IMR-90 (cell line): ENCODE measurements around the gene SF3A1. TPM values are rescaled to one million over a fixed set of nuclear protein-coding genes. Genes with fewer than 3 reads are reported as not detected.

Experiments
- ATAC-seq: fragments of 200-7000 bp; cut with Tn5 transposase; 2 replicates; pipeline ENCODE4 v1.9.1; 2020; ENCODE audit warnings: low read depth, mild to moderate bottlenecking, moderate library complexity
- BruUV-seq: library from RNA; stranded (reverse); fragments of 400-500 nt; replicated peaks from 2 replicates; lab custom pipeline; 2021; lab: Mats Ljungman, UMichigan
- CTCF ChIA-PET: fragments of 300-600 bp; formaldehyde crosslinking; extraction: SDS; loops from one replicate; lab custom pipeline; 2021; ENCODE audit warnings: antibody characterized with exemption; lab: Yijun Ruan, JAX
- POLR2A ChIA-PET: fragments of 300-600 bp; sonication (Branson Sonifier 250); formaldehyde crosslinking; loops from one replicate; lab custom pipeline; 2022; ENCODE audit warnings: antibody characterized with exemption; ENCODE audit not compliant: unreplicated experiment; lab: Charles Lee
- DNase-seq: peaks from one replicate; pipeline ENCODE4 v3.0.0; 2013
- H2AFZ ChIP-seq: replicated peaks from 2 replicates; pipeline ENCODE3; 2013; ENCODE audit warnings: low read length, mild to moderate bottlenecking; ENCODE audit not compliant: poor library complexity
- H2AK5ac ChIP-seq: 2 replicates; pipeline ENCODE4 v1.6.1; 2013; ENCODE audit warnings: low read depth, low read length, inconsistent platforms
- H2AK9ac ChIP-seq: replicated peaks from 2 replicates; pipeline ENCODE3; 2013; ENCODE audit warnings: mild to moderate bottlenecking, low read depth, low read length, moderate library complexity; ENCODE audit not compliant: poor library complexity
- H2BK120ac ChIP-seq: 2 replicates; pipeline ENCODE4 v1.6.1; 2013; ENCODE audit warnings: low read depth, low read length, inconsistent platforms
- H2BK15ac ChIP-seq: 3 replicates; pipeline ENCODE4 v1.6.1; 2013; ENCODE audit warnings: low read depth, low read length, inconsistent platforms
- H2BK20ac ChIP-seq: 2 replicates; pipeline ENCODE4 v1.6.1; 2013; ENCODE audit warnings: low read depth, mild to moderate bottlenecking, inconsistent platforms, low read length, moderate library complexity
- H2BK5ac ChIP-seq: 2 replicates; pipeline ENCODE4 v1.6.1; 2013; ENCODE audit warnings: mild to moderate bottlenecking, low read depth, low read length, inconsistent platforms; ENCODE audit not compliant: poor library complexity, severe bottlenecking
- H3K14ac ChIP-seq: replicated peaks from 2 replicates; pipeline ENCODE4 v1.6.1; 2013; ENCODE audit warnings: low read depth, low read length, inconsistent platforms
- H3K18ac ChIP-seq: 2 replicates; pipeline ENCODE4 v1.6.1; 2013; ENCODE audit warnings: low read depth, low read length, control low read depth
- H3K23ac ChIP-seq: 2 replicates; pipeline ENCODE4 v1.6.1; 2013; ENCODE audit warnings: low read depth, low read length, inconsistent platforms
- H3K27ac ChIP-seq: 2 replicates; pipeline ENCODE4 v1.5.1; 2013; ENCODE audit warnings: mild to moderate bottlenecking, control low read depth, low read length; ENCODE audit not compliant: insufficient read depth
- H3K27me3 ChIP-seq: 2 replicates; pipeline ENCODE4 v1.6.1; 2013; ENCODE audit warnings: low read length; ENCODE audit not compliant: control insufficient read depth, insufficient read depth
- H3K36me3 ChIP-seq: 2 replicates; pipeline ENCODE4 v1.6.1; 2013; ENCODE audit warnings: low read length, mixed read lengths; ENCODE audit not compliant: control insufficient read depth, insufficient read depth
- H3K4ac ChIP-seq: 2 replicates; pipeline ENCODE4 v1.6.1; 2013; ENCODE audit warnings: low read depth, low read length, inconsistent platforms
- H3K4me1 ChIP-seq: 2 replicates; pipeline ENCODE4 v1.6.1; 2013; ENCODE audit warnings: low read length, mixed read lengths; ENCODE audit not compliant: control insufficient read depth, insufficient read depth
- H3K4me2 ChIP-seq: 2 replicates; pipeline ENCODE4 v1.6.1; 2013; ENCODE audit warnings: low read depth, mild to moderate bottlenecking, control low read depth, low read length, moderate library complexity
- H3K4me3 ChIP-seq: 2 replicates; pipeline ENCODE4 v1.5.1; 2013; ENCODE audit warnings: low read depth, mild to moderate bottlenecking, control low read depth, low read length, moderate library complexity; ENCODE audit not compliant: insufficient read depth
- H3K56ac ChIP-seq: 2 replicates; pipeline ENCODE4 v1.6.1; 2013; ENCODE audit warnings: low read length, inconsistent platforms; ENCODE audit not compliant: insufficient read depth; ENCODE audit errors: extremely low read depth
- H3K79me1 ChIP-seq, 2 experiments: 2 replicates each; pipeline ENCODE4 v1.6.1; 2013; ENCODE audit warnings: low read length in 2 of 2, inconsistent platforms in 1 of 2, low read depth in 1 of 2
- H3K9ac ChIP-seq: 2 replicates; pipeline ENCODE4 v1.6.1; 2013; ENCODE audit warnings: low read depth, low read length, control low read depth
- H3K9me1 ChIP-seq: 2 replicates; pipeline ENCODE4 v1.6.1; 2013; ENCODE audit warnings: low read length, inconsistent platforms; ENCODE audit not compliant: insufficient read depth
- H3K9me3 ChIP-seq: 2 replicates; pipeline ENCODE4 v1.6.1; 2013; ENCODE audit warnings: low read length; ENCODE audit not compliant: control insufficient read depth, insufficient read depth
- H4K20me1 ChIP-seq: 2 replicates; pipeline ENCODE4 v1.6.1; 2013; ENCODE audit warnings: low read length, inconsistent platforms; ENCODE audit not compliant: insufficient read depth
- H4K5ac ChIP-seq: 2 replicates; pipeline ENCODE4 v1.6.1; 2013; ENCODE audit warnings: mild to moderate bottlenecking, low read depth, low read length, control low read depth
- H4K8ac ChIP-seq, 2 experiments: 2 replicates each; pipeline ENCODE4 v1.6.1; 2013; ENCODE audit warnings: low read depth in 2 of 2, low read length in 2 of 2, control low read depth in 1 of 2, inconsistent platforms in 1 of 2
- H4K91ac ChIP-seq: 2 replicates; pipeline ENCODE4 v1.6.1; 2013; ENCODE audit warnings: low read depth, low read length, inconsistent platforms; ENCODE audit not compliant: insufficient read depth
- BHLHE40 ChIP-seq: fragments of 150-350 bp; IDR thresholded peaks from 2 replicates; pipeline ENCODE4 v1.6.1; 2016; ENCODE audit warnings: mild to moderate bottlenecking, low read depth, low read length
- CEBPB ChIP-seq: IDR thresholded peaks from 2 replicates; pipeline ENCODE4 v1.6.1; 2012; ENCODE audit warnings: low read depth, low read length, improper control_type of control experiment
- CTCF ChIP-seq: conservative IDR thresholded peaks from 2 replicates; pipeline ENCODE4 v1.5.1; 2012; ENCODE audit warnings: mild to moderate bottlenecking, low read depth, low read length, improper control_type of control experiment
- FOS ChIP-seq: fragments of 150-350 bp; IDR thresholded peaks from 2 replicates; pipeline ENCODE4 v1.6.1; 2016; ENCODE audit warnings: low read depth, low read length
- MAFK ChIP-seq: IDR thresholded peaks from 2 replicates; pipeline ENCODE4 v1.6.1; 2012; ENCODE audit warnings: low read depth, low read length, improper control_type of control experiment
- MAZ ChIP-seq: IDR thresholded peaks from 2 replicates; pipeline ENCODE4 v1.6.1; 2012; ENCODE audit warnings: low read depth, mild to moderate bottlenecking, low read length, improper control_type of control experiment, moderate library complexity, borderline replicate concordance
- MXI1 ChIP-seq: IDR thresholded peaks from 2 replicates; pipeline ENCODE4 v1.6.1; 2012; ENCODE audit warnings: low read depth, mild to moderate bottlenecking, low read length, moderate library complexity, borderline replicate concordance
- NFE2L2 ChIP-seq: fragments of 150-350 bp; IDR thresholded peaks from 2 replicates; pipeline ENCODE4 v1.6.1; 2016; ENCODE audit warnings: low read depth, mild to moderate bottlenecking, low read length
- POLR2A ChIP-seq: IDR thresholded peaks from 2 replicates; pipeline ENCODE4 v1.6.1; 2012; ENCODE audit warnings: mild to moderate bottlenecking, low read depth, low read length
- RAD21 ChIP-seq: IDR thresholded peaks from 2 replicates; pipeline ENCODE4 v1.6.1; 2012; ENCODE audit warnings: low read length, improper control_type of control experiment
- RCOR1 ChIP-seq: IDR thresholded peaks from 2 replicates; pipeline ENCODE4 v1.6.1; 2012; ENCODE audit warnings: mild to moderate bottlenecking, low read length, improper control_type of control experiment; ENCODE audit not compliant: insufficient replicate concordance
- RFX5 ChIP-seq: IDR thresholded peaks from 2 replicates; pipeline ENCODE4 v1.8.0; 2012; ENCODE audit warnings: low read depth, mild to moderate bottlenecking, low read length, moderate library complexity
- SMC3 ChIP-seq: fragments of 150-350 bp; IDR thresholded peaks from 2 replicates; pipeline ENCODE4 v1.6.1; 2016; ENCODE audit warnings: low read depth, mild to moderate bottlenecking, antibody characterized with exemption, low read length, moderate library complexity
- WGBS, 2 experiments: methylation state at CpG; one replicate each; pipeline versions ENCODE4 v1.1.5 to v1.1.7; 2013; ENCODE audit warnings: missing lambda C conversion rate in 2 of 2; ENCODE audit not compliant: insufficient read length in 1 of 2; ENCODE audit errors: extremely low coverage in 2 of 2; 5-methylcytosine and 5-hydroxymethylcytosine counted together
- dilution Hi-C: fragments of 300-500 bp; cut with HindIII; formaldehyde crosslinking; loops from one replicate; pipeline ENCODE4 v1.14.3; 2018; ENCODE audit warnings: low sequenced_read_pairs; ENCODE audit not compliant: unreplicated experiment
- in situ Hi-C: fragments of 300-500 bp; cut with MboI; formaldehyde crosslinking; loops from 3 replicates; pipeline ENCODE4 v1.14.3; 2019; ENCODE audit warnings: low sequenced_read_pairs, inconsistent platforms, mixed read lengths
- intact Hi-C: fragments of 100-400 bp; cut with micrococcal nuclease; formaldehyde crosslinking; loops from 2 replicates; pipeline ENCODE4 v1.10.0; 2022
- polyA plus RNA-seq, 3 experiments: library from polyadenylated mRNA; depleted of rRNA; stranded (reverse); fragments of >200 nt; gene quantifications; 2 replicates each; pipeline ENCODE4 v1.2.3, GENCODE V29; 2012; ENCODE audit warnings: low replicate concordance in 1 of 3
- total RNA-seq: library from RNA; depleted of rRNA; stranded (reverse); fragments of >200 nt; gene quantifications from 2 replicates; pipeline ENCODE4 v1.2.3, GENCODE V29; 2012

The SF3A1 gene
- total and polyA plus RNA-seq, 2 of the 4 experiments (the other 2 are of a cell fraction) = 36.9 to 67.2 TPM

GRCh38 chr22:30325724-30326254 is 30.9 kb downstream of the SF3A1 start (continued):
- TF ChIP-seq MXI1 = no peak

- H2AK5ac ChIP-seq = peak overlapping the region; percentile 90
- ChIA-PET CTCF (interaction anchor here (2.6 kb wide), 1 partner anchor 37 kb away, joined by 9 read pairs; the partner anchor contains the start of gene CASTOR1), POLR2A (no interaction called here)
- H4K5ac ChIP-seq = peak overlapping the region; percentile 4; the same call in 1 of the 2 replicates
- peak overlapping the region; percentile 92 for H2BK5ac ChIP-seq
- TSS peak; percentile 33 for BruUV-seq
- H4K20me1 ChIP-seq = peaks cover 47% of the 10 kb centered on the region
- H3K18ac ChIP-seq = no peak overlapping the region; the same call in 1 of the 2 replicates
- no peaks in the 10 kb centered on the region for H3K27me3 ChIP-seq
- peaks cover 33% of the 10 kb centered on the region for H3K9me1 ChIP-seq
- H2BK15ac ChIP-seq = no peak overlapping the region
- peak overlapping the region; percentile 13; the same call in 1 of the 2 replicates for H3K56ac ChIP-seq
- WGBS, 2 experiments = 50% methylated on average over 4 of the region's 5 CpGs; no CpG with 5 or more reads in 1 of the 2 experiments
- no peaks in the 10 kb centered on the region for H3K9me3 ChIP-seq
- H3K4ac ChIP-seq = peak overlapping the region; percentile 74
- peaks cover 30 to 62% of the 10 kb centered on the region in 2 experiments for H3K79me1 ChIP-seq
- intact Hi-C loops (no loop called here), dilution Hi-C loops (no loop called here), in situ Hi-C loops (no loop called here)
- H3K23ac ChIP-seq = peak overlapping the region; percentile 55; the same call in 1 of the 2 replicates
- H3K4me1 ChIP-seq = peaks cover 26% of the 10 kb centered on the region
- ATAC-seq (peak; percentile 72), DNase-seq (peak; percentile 90)
- peaks cover 9% of the 10 kb centered on the region for H3K36me3 ChIP-seq
- no peak overlapping the region for H2BK120ac ChIP-seq
- peak overlapping the region; percentile 97 for H3K4me2 ChIP-seq
- H3K27ac ChIP-seq = peak overlapping the region; percentile 91
- peak overlapping the region; percentile 30; the same call in 1 of the 2 replicates for H4K91ac ChIP-seq
- H3K9ac ChIP-seq = peak overlapping the region; percentile 90
- peak overlapping the region; percentile 5 to 71 for H4K8ac ChIP-seq
- peak overlapping the region; percentile 97 for H3K4me3 ChIP-seq
- H2AFZ ChIP-seq = no peak overlapping the region
- H2AK9ac ChIP-seq = peak overlapping the region; percentile 90
- H2BK20ac ChIP-seq = 0 out of 2 replicates have a peak overlapping the region, but pooled peaks have one; percentile 16
- H3K14ac ChIP-seq = peak overlapping the region; percentile 70
- TF ChIP-seq MAZ (peak; percentile 62; the same call in 1 of the 2 replicates), NFE2L2 (no peak), MXI1 (no peak), RFX5 (no peak), POLR2A (peak; percentile 60; the same call in 1 of the 2 replicates), CTCF (no peak), RAD21 (peak; percentile 16; the same call in 1 of the 2 replicates), SMC3 (no peak), FOS (no peak), CEBPB (no peak), RCOR1 (no peak), BHLHE40 (no peak; the same call in 1 of the 2 replicates), MAFK (no peak)
These were observed 31.5 kb downstream of the SF3A1 start for GRCh38 chr22:30325065-30325720.
